Urothelium cell line (cell line): ENCODE measurements around the gene PRSS50.

Source experiments
- DNase-seq: peaks from one replicate; pipeline ENCODE4 v3.0.0; 2011; ENCODE audit warnings: low spot score, mixed read lengths
- FAIRE-seq: peaks from 2 replicates; lab custom pipeline; 2011; peaks lifted over from hg19 to GRCh38; lab: Jason Lieb, UNC

The PRSS50 gene

GRCh38 chr3:46693892-46694226 is 23.8 kb downstream of the PRSS50 start:
- DNase-seq (no peak), FAIRE-seq (no peak)

DNA sequence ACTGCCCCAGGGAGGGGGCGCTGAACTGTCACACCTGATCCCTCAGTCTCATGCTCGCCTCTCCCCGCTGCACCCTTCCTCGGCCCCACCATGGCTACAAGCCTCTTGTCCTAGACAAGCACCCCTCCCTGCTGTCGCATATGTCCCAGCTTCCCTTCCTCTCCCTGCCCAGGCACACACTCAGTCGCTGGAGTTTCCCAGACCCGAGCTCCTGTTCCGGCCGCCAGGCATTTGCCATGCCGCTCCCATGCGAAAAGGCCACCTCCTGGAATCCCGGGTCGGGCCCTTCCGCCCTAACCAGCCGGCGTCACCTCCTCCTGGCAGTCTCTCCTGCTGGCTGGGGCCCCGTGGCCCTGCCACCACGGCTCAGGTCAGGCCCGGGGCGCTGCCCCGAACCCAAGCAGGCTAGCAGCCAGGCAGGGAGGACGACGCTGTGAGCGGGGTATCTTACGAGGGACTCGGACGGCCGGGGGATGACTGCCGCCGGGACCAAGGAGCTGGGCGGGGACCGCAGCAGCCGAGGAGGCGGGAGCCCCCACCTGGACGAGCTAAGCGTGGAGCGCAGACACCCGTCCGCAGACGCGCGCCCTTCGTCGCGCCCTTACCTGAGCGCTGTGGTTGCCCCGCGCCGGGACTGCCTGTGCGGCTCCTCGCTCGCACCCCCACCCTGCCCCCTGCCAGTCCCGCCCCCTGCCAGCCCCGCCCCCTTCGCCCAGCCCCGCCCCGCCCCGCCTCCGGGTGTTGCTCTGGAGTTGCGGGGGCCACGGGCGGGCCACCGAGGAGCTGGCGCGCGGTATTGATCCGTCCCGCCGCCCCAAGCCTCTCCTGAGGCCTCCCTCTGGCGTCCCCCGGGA is 24.4 kb downstream of the PRSS50 start, which contains the start of gene ALS2CL:
Gene ALS2CL (minus strand): TSS at position 642 of the 854 bp plus-strand sequence. CDS start 4,239 bp downstream, outside the sequence.
- DNase-seq: peak; percentile 86
- FAIRE-seq: peak; percentile 9

DNA sequence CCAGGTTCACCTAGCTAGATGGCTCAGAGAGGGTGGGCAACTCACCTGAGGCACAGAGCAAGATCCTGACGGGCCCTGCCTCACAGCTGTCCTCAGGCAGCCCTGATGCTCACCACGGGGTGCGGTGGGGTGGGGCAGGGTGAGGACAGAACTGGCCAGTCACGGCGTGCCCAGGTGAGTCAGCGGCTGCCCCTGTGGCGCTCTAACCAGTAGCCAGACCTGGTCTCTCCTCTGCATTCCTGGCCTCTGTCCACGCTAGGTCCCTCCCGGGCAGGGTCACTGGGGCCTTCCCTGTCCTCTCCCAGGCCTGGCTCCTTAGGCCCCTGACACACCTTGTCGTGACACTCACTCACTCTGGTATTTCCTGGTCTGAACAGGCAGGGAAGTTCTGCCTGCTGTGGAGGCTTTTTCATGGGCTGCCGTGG is 25.1 kb downstream of the PRSS50 start:
- DNase-seq: peak; percentile 68
- peak; percentile 79 for FAIRE-seq

GRCh38 chr3:46690798-46691197 is 26.9 kb downstream of the PRSS50 start:
- no peak for FAIRE-seq
- DNase-seq: peak; percentile 73

- FAIRE-seq (no peak), DNase-seq (no peak)
Observed at GRCh38 chr3:46685446-46685845, 32.2 kb downstream of the PRSS50 start.

GRCh38 chr3:46684891-46685290 is 32.8 kb downstream of the PRSS50 start:
- DNase-seq: no peak
- FAIRE-seq: no peak

DNA sequence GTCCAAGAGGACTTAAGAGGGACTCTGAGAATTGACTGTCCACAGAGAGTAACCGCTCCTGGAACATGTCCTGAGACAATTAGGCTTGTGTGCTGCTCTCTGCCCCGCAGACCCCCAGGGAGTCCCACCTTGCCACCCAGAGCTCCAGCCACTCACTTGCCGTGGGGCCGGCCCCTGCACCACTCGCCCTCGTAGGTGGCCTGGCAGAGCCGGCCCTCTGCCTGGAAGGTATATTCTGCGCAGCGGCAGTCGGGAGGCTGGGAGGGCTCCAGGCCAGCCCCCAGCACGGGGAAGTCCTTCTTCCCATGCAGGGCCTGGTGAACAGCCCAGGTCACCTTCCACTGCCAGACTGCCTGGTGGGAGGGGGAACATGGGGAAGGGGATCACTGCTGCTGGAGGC is 34.7 kb downstream of the PRSS50 start:
- no peak for FAIRE-seq
- no peak for DNase-seq

DNA sequence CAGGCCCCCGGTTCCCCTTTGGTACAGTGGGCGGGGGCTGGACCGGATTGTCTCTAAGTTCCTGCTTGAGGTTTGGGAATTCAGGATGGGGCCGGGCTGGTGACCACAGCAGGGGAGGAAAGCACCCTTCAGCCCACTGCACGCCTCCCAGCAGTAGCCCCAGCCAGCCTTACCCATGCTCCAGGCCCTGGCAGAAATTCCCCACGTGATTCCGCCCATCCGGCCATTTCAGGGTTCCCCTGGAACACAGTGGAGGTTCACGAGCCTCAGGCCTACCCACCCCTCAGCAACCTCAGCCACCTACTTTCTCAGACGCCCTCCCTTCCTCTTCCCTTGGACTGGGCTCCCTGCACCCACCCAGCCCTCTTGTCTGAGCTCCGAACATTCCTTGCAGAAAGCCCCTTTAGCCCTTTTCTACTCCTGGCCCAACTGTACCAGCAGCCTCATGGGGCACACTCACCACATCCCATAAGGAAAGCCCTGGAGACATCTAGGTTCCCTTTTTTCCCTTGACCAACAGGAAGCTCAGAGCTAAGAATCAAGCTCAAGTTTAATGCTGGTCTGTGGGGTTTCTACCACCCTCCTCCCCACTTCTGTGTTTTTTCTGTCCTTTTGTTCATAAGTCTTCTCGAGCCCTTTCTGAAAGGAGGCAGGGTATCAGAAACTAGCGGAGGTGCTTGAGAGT is 35.7 kb downstream of the PRSS50 start:
- FAIRE-seq (no peak), DNase-seq (no peak)

DNA sequence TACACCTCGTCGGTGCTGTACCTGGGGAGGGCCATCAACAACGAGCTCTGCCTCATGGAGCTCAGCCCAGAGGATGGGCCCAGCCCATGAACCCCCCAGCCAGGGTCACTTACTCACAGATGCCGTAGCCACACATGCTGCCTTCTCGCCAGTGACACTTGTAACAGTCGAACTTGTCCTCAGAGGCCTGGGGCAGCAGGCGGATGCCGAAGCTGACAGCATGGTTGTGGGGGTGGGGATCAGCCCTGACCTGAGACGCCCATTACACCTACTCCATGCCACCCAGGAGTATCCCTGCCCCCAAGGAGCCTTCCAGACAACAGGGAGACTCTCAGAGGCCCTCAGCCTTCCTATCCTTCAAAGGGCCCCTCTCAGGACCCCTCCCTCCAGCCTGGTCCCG is 36.3 kb downstream of the PRSS50 start:
- no peak for FAIRE-seq
- no peak for DNase-seq

- DNase-seq (no peak), FAIRE-seq (no peak)
Observed at GRCh38 chr3:46680298-46680826, 37.3 kb downstream of the PRSS50 start.

- FAIRE-seq: no peak
- DNase-seq: no peak
Observed at GRCh38 chr3:46679681-46680080, 38.0 kb downstream of the PRSS50 start.

- DNase-seq (no peak), FAIRE-seq (no peak)
Observed at GRCh38 chr3:46678280-46678679, 39.4 kb downstream of the PRSS50 start.

GRCh38 chr3:46677411-46677726 is 40.3 kb downstream of the PRSS50 start:
- no peak for DNase-seq

GRCh38 chr3:46676601-46677410 is 40.9 kb downstream of the PRSS50 start:
- FAIRE-seq (no peak), DNase-seq (no peak)

More at GRCh38 chr3:46677411-46677726, 40.3 kb downstream of the PRSS50 start:
- FAIRE-seq: no peak

GRCh38 chr3:46675843-46676567 is 41.7 kb downstream of the PRSS50 start:
- DNase-seq: no peak
- FAIRE-seq: no peak

DNA sequence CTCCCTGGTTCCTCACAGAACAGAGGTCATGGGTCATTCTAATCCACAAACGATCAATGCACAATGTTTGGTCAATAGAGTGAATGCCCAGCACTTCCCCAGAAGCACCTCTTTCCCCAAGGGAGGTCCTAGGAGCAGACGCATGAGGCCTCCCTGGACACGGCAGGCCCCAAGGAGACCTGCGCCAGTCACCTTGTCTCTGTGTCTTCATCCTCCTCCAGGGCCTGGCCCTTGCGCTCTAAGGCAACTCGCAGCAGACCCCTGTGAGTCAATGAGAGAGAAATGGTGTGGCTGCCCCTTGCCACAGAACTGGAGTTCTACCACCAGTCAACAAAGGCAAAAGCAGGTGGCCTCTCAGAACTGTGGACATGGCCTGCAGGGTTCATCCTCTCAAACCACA is 42.2 kb downstream of the PRSS50 start:
- no peak for FAIRE-seq
- DNase-seq: no peak

DNA sequence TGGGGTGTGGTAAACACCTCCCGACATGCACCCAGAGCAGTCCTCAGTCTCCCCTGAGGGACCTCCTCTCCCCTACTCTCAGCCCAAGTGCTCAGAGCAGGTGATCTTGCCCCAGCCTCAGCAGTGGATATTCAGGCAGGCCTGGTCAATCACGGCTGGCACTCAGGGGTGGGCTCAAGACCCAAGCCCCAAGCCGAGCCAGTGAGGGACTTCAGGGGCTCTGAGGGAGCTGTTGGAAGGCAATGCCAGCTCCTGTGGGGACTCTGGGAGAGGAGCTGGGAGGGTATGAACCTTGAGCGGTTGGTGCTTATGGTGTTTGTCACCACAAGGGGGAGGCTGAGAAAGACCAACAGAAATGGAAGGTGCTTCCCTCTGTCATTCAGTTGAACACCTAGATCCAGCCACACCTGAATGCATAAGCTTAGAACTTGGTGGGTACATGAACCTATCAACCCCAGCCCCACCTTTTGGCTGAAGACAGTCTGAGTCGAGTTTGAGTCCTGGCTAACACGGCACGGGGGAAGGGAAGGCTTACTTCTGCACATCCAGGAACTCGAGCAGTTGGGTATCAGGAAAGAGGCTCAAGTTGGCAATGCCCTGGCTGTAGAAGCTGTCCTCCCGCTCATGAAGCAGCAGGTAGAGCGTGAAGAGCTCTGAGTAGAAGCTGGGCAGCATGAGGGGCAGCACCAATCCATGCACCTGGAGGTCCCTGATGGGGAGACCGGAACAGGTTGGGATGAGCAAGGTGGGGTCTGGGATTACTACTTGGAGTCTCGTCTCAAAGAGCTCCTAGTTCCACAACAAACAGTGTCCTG is 43.4 kb downstream of the PRSS50 start:
- DNase-seq (no peak), FAIRE-seq (no peak)

GRCh38 chr3:46673151-46674030 is 44.3 kb downstream of the PRSS50 start:
- FAIRE-seq: no peak
- DNase-seq: no peak

GRCh38 chr3:46672349-46672695 is 45.3 kb downstream of the PRSS50 start:
- no peak for DNase-seq
- no peak for FAIRE-seq
